Stimulated activated CD8-positive, alpha-beta memory T cell treated with anti-CD3 and anti-CD28 coated beads, Interleukin-4, amount 100 ng/mL, for 1 hour (primary cell): ENCODE results near the gene NEURL1B.

ENCODE experiments used
- DNase-seq, 2 donors: peaks; one replicate each; pipeline ENCODE4 v3.0.0-alpha.2; 2020; ENCODE audit warnings: low read depth in 2 of 2, low spot score in 1 of 2

Gene NEURL1B

DNA sequence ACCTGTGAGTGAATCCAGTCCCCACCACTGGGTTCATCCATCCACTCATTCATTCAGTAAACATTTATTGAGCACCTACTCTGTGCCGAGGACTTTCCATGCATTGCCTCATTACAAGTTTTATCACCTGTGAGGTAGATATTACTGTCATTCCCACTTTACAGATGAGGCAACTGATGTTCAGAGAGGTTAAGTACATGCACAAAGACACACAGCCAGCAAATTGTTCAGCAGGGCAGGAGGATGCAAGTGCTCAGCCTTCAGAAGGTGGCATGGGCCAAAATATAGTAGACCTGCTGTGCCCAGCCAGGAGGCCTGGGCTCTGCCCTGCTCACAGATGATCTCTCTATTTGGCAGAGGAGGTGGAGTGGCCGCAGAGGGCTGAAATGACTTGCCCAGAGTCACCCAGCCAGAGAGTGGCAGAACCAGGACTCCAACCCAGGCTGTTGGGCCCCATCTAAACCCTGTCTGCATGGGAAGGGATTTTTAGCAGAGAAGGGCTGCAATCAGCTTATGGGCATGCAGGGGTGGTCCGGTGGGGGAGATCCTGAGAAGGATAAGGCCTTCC, 7.6 kb upstream of the NEURL1B start:
- no peak for DNase-seq

DNA sequence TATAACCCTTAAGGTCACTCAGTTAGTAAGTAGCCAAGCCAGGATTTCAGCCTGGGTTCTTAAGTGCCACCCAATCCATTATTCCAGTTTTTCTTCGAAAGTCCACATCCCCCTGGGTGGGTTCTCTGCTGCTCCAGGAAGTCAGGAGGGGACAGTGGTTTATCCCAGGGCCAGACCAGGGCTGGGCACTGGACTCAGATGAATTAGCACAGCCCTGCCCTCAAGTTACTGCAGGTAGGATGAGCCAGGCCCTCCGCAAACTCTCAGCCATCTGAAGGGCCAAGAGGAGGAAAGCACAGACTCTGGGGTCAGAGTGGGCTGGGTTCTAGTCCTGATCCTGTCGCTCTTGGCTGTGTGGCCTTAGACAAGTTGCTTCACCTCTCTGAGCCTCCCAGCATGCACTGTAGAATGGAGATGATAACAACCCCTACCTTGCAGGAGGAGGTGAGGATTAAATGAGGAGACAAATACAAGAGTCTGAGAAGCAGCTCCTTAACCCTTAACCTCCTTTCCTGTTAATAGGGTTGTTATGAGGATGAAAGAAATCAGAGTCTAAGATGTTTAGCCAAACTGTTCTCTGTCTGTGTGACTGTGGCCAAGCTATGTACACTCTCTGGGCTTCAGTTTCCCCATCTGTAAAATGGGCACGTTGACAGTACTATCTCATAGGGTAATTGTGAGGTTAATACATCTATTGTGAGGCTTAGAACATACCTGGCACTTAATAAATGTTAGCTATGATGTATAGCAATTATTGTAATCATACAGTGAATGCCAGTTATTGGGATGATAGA, 6.8 kb upstream of the NEURL1B start:
- no peak for DNase-seq

DNA sequence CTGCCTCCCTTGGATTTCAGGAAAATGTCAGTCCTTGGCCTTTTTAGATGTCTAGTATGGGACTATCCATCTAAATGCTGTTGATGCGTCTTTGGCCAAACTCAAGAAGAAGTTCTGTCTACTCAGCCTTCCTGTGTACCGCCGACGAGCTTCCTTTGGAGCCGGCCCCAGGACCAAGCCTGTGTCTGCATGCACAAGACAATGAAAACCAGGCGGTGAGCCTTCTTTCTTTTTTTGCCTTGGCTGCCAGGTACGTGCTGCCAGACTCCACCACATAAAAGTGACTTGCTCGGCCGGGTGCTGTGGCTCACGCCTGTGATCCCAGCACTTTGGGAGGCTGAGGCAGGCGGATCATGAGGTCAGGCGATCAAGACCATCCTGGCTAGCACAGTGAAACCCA, 6.0 kb upstream of the NEURL1B start:
- no peak for DNase-seq

DNA sequence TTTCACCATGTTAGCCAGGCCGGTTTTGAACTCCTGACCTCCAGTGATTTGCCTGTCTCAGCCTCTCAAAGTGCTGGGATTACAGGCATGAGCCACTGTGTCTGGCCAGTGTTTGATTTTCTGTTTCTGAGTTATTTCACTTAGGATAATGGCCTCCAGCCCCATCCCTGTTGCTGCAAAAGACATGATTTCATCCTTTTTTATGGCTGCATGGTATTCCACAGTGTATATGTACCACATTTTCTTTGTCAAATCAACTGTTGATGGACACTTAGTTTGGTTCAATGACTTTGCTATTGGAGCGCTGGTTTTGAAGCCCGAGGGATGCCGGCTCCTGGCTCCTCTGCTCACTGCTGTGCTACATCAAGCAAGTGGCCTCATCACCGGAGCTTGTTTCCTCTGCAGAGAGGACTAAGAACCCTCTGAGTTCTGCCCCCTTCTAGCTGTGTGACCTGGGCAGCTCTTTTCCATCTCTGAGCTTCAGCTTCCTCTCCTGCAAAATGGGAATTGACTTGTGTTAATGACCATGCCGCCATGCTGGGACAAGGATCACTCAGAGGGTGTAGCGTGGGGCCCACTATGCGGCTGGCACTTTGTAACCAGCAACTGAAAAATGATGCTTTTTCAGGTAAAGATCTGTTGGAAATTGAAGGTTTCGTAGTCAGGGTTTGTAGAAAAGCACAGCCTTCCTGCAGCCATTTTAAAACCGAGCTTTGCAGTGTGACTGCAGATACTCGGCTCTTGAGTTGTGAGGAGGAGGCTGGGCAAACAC, 4.6 kb upstream of the NEURL1B start:
- DNase-seq, result no peak

DNA sequence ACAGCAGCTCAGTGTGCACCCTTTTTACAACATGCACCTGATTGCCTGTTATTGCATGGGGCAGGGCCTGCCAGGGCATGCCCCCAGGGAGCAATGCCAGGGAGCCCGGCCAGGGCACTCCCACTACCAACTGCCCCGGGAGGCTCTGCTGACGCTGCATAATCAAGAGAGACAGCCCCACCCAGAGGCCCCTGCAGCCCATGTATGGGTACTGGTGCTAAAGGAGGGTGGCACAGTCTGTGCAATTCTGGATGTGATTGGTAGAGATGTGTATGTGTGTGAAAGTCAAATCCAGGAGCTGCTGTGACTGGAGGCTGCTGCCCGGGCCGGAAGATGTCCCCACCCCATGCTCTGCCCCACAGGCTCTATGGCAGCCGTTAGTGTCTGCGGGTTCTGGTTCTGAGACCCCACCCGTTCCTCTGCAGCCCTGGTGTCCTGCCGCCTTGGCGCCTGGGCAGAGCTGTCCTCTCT, 3.9 kb upstream of the NEURL1B start:
- no peak for DNase-seq

DNA sequence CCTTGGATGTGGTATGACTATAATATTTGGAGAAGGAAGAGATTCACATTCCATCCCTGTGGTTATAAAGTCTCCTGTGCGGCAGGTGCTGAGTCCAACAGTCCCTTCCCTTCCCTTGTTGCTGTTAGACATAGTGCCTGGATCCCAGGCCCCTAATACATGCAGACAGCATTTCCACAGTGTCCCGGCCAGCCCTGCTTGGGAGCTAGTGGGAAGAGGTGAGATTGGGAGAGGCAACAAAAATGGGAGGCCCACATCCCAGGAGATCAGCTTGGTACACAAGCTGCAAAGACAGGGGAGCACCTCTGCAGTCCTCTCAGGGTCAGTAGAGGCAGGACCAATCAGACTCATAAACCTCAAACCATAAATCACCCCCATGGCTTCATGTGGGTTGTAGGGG, 3.3 kb upstream of the NEURL1B start:
- DNase-seq, result no peak

DNA sequence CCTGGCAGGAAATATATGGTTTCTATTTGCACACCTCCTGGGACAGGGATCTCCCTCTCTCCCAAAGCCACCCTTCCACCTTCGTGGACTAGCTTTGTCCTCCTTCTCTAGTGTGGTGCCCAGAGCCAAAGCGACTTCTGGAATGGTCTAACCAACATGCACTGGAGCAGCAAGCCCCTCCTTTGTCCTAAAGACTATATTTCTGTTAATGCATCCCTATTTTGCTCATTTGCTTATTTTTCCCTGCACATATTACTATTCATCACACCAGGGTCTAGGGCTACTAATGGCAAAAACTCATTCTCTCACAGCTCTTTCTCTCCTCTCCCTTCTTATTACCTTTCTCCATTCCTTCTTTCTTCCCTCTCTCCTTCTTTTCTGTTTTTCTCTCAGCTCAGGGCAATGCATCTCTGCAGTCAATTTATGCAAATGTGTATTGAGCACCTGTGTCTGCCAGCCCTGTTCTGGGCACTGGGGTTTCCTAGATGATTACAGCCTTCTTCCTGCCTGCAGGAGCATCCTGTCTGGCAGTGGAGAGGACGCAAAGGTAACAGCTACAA, 2.8 kb upstream of the NEURL1B start:
- DNase-seq, result no peak

DNA sequence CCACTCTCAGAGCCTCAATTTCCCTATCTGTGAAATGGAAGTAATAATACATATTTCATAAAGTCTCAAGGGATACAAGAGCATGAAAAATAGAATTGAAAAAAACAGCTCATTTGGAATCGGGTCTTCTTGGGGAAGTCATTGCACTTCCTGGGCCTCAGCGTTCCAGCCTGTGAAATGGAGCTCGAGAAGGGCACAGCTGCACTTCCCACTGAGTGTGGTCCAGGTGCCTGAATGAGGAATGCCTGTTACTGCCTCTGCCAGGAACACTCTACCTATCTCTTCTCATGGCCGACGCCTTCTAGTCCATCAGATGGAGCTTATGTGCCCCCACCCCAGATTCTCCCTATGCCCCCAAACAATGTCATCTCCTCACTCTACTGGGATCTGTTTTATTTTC, 924 bp upstream of the NEURL1B start:
- DNase-seq, result no peak

DNA sequence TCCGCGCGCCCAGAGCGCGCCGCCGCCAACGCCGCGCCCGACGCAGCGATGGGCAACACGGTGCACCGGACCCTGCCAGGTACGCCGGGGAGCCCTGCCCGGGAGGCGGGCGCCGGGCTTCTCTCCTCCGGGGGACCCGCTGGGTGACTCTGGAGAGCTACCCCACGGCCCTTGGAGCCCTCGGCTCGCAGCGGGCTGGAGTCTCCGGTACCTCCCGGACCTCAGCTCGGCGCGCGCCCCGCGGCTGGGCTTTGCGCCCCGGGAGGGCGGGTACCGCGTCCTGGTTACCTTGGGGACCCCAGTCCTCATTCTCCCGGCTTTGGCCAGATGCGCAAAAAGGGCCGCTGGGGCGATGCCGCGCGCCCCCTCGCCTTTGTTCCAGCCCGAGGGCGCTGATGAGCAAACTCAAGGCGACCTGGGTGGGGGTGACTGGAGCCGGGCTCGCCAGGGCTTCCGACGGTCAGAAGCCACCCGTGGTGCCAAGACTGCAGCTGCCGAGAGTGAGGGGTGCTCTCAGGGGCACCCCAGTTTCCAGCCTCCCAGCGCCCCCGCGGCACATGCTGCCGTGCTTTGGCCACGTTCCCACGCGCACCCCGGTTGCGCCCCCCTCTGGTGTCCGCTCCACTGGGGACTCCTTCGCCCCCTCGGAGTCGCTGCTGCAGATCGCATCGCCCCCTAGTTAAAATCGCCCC, 442 bp downstream of the NEURL1B start:
- DNase-seq, result no peak

DNA sequence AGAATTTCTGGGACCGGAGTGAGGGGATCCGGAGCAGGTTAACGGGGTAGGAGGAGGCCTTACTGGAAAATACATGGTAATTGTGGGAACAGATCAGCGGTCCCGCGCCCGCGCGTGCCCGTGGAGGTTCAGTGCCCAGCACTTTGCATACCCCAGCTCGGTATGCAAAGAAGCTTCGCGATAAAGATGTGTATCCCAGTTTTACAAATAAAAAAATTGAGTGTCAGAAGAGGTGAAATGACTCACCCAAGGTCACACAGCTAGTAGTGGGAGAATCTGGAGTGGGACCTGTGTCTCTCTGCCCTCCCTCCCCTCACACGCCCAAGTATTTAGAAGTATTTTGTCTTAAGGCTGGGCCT, 967 bp downstream of the NEURL1B start:
- DNase-seq, result no peak

DNA sequence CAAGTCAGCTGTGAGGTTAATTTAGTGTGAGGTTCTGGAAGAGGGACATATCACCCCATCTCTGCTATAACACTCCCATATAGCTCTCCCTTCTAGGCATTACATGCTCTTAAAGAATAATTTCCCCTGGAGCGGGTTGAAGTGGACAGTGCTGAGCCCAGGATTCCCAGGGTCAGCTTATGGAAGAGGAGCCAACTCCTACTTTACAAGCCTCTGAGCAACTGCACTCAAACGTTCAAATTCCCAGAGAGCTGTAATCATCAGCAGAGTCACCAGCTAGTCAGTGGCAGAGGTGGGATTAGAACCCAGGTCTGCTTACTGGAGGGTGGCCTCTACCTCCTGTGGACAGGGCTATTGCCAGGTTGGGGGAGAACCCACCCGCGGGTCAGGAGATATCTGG, 1.4 kb downstream of the NEURL1B start:
- no peak for DNase-seq

DNA sequence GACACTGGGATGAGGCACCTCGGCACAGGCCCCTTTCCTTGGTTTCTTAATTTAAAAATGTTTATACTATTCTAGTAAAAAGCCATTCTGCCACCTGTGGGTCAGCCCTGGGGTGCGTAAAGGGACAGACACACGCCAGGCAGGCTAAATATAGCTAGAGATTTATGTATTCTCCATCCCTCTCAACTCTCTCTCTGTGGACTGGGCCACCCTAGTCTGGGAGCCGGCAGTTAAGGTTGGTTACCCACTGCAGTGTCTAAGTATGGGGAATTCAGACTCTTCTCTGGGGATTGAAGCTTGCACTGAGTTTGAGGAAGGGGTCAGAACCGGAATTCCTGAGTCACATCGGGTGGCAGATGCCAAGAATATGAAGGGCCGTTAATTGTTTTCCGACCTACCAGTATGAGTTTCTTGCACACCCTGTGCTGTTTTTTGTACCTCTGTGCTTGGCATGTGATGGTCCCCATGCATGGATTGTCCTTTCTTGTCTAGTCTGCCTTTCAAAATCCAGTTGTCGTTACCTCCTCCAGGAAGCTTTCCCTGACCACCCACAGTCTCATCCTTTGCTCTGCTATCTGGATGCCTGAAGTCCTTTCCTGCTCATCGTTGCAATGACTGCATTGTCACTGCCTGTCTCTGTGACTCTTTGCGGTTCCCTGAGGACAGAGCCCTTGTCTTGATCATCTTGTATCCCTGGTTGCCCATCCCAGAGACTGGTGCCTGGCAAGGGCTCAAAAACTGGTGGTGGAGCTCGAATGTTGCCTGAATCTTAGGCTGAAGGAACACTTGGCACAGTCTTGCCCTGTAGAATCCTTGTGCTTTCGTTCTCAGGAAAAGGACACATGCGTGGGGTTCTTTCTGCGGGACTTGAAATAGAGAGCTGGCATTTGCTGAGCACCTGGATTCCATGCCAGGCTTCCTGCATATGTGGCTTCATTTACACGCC, 2.1 kb downstream of the NEURL1B start:
- DNase-seq, result no peak

DNA sequence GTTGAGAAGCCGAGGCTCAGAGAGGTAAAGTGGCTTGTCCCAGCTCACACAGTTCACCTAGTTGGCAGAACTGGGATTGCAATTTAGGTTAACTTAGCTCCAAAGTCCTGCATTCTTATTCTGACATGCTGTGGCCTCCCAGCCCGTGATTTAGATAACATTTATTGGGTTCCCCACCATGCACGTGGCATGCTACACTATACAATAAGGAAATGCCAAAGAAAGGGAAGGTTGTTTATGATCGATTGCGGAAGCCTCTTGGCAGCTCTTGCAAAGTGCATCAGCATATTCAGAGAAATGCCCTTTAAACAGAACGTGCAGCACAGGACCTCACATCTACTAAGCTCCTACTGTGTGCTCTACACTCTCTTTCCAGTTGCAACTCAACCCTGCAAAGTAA, 3.2 kb downstream of the NEURL1B start:
- DNase-seq, result no peak

DNA sequence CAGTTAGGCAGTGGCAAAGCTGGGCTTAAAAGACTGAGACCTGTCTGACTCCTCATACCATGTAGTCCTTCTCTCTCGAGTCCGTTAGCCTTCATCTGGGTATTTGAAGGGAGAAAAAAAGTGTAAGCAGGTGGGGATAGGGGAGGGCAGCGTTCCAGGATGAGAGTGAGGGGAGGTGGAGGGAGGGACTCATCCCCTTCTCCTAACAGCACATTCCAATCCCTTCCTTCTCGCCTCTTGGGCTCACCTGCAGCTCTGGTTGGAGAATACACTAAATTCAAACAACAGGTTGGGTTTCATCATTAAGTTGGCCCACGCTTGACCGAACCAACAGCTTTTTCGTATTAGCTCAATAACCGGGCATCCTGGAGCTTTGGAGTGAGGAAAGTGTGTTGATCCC, 3.6 kb downstream of the NEURL1B start:
- no peak for DNase-seq

DNA sequence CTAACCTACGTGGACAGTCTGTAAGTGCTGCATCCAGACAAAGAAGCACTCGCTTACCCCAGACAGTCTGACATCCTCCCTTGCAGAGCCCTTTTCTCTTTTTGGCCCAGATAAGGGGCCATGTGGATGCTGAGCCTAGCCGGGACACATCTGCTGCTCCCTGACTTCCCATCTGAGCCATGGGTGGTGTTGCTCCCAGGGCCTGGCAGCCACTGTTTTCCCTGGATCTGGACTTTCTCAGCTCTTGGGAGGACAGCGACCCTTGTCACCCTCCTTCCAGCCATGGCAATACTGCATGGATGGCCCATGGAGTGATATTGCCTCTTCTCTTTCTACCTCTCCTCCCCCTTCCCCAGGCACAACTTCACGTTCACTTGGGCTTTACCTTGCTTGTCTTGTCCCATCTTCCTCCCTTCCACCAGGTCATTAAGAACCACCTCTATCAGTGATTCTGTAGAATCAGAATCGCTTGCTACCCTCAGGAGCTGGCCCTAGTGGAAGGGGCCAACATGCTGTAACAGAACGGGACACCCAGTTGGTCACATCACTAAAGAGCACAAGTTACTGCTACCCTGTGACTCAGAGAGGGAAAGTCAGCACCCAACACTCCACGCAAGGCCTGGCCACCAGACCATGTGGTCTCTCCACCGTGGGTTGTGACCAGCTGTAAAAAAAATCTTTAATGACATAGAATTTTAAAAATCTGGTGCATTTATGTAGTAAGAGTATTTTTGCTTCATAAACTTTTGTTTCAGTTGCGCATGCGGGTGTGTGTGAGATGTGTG, 4.4 kb downstream of the NEURL1B start:
- DNase-seq, result no peak

DNA sequence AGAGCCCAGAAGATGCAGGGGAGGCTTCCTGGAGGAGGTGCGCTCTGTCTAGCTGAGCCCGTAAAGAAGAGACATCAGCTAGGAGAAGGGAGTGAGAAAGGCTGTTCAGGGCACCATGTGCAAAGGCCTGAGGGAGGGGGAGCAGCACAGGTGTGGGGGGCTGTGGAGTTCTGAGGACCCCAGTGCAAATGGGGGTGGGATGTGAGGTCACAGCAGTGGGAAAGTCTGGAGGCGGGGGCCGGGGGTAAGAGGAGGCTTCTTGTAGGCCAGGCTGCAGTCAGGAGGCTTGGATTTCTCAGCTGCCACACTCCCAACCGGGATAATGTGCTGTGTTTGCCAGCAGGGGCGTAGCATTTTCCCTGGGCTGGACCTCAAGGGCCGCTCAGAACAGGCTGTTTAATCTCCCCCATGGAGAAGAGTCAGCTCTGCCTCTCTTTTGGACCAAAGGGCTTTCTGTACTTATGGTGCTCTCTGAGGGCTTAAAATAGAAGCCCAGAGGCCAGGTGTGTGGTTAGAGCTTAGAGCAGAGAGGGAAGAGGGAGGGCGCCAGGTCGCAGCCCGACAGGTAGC, 5.7 kb downstream of the NEURL1B start:
- DNase-seq, result no peak

DNA sequence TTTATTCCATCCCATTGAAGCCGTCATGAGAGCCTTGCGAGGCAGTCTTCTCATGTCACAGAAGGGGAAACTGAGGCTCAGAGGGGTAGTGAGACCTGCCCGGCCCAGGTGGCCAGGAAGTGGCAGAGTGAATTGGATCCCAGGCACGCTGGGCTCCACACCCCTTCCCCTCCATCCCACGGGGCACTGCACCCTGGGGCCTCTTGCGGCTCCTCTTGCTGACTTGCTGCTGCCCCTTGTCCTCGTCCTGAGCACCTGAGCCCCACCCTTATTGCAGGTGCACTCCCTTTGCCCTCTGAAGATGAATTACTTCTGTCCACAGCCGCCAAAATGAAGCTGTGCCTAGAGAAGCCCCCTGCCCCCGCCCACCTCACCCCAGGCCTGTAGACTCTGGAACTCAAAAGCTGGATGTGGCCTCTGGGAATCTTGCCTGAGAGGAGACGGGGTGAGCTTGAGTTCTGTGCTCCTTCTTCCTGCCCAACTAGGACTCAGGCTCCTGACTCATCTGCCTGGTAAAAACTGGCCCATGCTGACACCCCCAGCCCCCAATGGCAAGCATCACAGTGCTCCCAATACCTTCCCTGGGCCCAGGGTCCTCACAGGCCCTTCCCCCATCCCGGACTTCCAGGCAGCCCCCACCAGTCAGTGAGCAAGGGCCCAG, 6.4 kb downstream of the NEURL1B start:
- no peak for DNase-seq

DNA sequence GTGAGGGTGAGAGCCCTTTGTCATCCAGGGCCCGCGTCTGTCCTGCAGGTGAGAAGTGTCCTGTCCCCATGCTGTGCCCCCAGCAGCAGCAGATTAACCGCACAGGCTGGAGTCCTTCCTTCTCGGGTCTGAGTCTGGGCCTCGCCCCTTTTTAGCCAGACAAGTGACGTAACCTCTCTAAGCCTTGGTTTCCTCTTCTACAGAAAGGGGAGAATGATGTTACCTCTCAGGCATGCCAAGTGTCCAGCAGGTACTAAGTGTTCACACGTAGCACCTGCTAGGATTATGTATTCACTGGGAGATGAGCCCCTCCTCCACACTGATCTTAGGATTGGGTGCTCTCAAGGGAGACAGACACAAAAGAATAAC, 6.9 kb downstream of the NEURL1B start:
- DNase-seq, result no peak

DNA sequence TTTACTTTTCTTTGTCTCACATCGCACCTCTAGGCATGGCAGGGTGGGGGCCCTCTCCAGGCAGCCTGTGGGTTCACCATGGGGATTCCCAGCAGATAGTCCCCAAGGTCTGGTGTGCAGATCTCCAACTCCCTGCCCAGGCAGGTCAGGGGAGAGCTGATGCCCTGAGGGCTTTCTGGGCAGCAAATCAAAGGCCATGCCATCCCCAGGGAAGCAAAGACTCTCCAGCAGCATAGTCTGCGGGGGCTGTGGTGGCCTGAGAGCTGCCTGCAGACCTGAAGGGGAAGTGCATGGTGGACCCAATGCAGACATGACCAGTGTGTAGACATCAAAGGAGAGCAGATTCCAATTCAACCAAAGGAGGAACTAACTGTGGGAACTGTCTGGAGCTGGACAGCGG, 7.7 kb downstream of the NEURL1B start:
- DNase-seq, result no peak
